ENCODE data around the gene RCOR1. TPM values are rescaled to one million over a fixed set of nuclear protein-coding genes. Genes with fewer than 3 reads are reported as not detected.
"Not testable (repeated sequence)": the region's sequence is repeated elsewhere in the genome, so short reads cannot be mapped to it uniquely, and the experiment has no call there.

RCOR1 gene
- total RNA-seq, 3 donors from 2014 or later (not counting 1 experiment from before 2014, with no cell fraction given): 20.3 to 36.5 (median 21.8) TPM

- Mint-ChIP-seq H3K4me3 (no peak overlapping the region), H3K4me1 (peaks cover 6 to 7% of the 10 kb centered on the region in 2 donors), H3K9me3 (no peaks in the 10 kb centered on the region), H3K27ac (no peak overlapping the region), H3K27me3 (ENCODE audit: low read depth in 2 of 2) (no peaks in the 10 kb centered on the region), H3K36me3 (no peaks in the 10 kb centered on the region)
- no peak for TF ChIP-seq CTCF (IDR thresholded peaks at IDR 0.05)
- no peak for ATAC-seq
- H3K4me3 ChIP-seq (ENCODE audit: low read length): no peak overlapping the region
- WGBS (ENCODE audit: insufficient coverage): 89% methylated on average over 4 of the region's 10 CpGs
- no peak overlapping the region for H3K27ac ChIP-seq (ENCODE audit: low read length)
- no peaks in the 10 kb centered on the region for H3K36me3 ChIP-seq (ENCODE audit: control insufficient read depth, insufficient read depth, low read length)
- no peaks in the 10 kb centered on the region for H3K9me3 ChIP-seq (ENCODE audit: control insufficient read depth, insufficient read depth, low read length)
- H3K27me3 ChIP-seq (ENCODE audit: control insufficient read depth, insufficient read depth, low read length): no peaks in the 10 kb centered on the region
- intact Hi-C loops (cut with micrococcal nuclease): no loop called here
- DNase-seq: no peak
- H3K4me1 ChIP-seq (ENCODE audit: control insufficient read depth, insufficient read depth, low read length): peaks cover 13% of the 10 kb centered on the region
Measured at GRCh38 chr14:102571478-102572042, 20.9 kb upstream of the RCOR1 start.

GRCh38 chr14:102573161-102573560 lies 19.3 kb upstream of the RCOR1 start:
- H3K36me3 Mint-ChIP-seq; H3K9me3 ChIP-seq (ENCODE audit: control insufficient read depth, insufficient read depth, low read length); intact Hi-C loops (cut with micrococcal nuclease); DNase-seq; H3K27me3 Mint-ChIP-seq (ENCODE audit: low read depth in 2 of 2); H3K27ac Mint-ChIP-seq; H3K4me3 Mint-ChIP-seq; H3K27me3 ChIP-seq (ENCODE audit: control insufficient read depth, insufficient read depth, low read length); H3K4me1 Mint-ChIP-seq; H3K4me1 ChIP-seq (ENCODE audit: control insufficient read depth, insufficient read depth, low read length); H3K27ac ChIP-seq (ENCODE audit: low read length); H3K9me3 Mint-ChIP-seq; H3K36me3 ChIP-seq (ENCODE audit: control insufficient read depth, insufficient read depth, low read length); H3K4me3 ChIP-seq (ENCODE audit: low read length); ATAC-seq: not testable (repeated sequence)
- 69% methylated on average over 8 of the region's 8 CpGs for WGBS (ENCODE audit: insufficient coverage)

GRCh38 chr14:102573591-102574046 lies 18.8 kb upstream of the RCOR1 start:
- Mint-ChIP-seq H3K27ac (no peak overlapping the region), H3K9me3 (no peaks in the 10 kb centered on the region), H3K27me3 (ENCODE audit: low read depth in 2 of 2) (no peaks in the 10 kb centered on the region), H3K4me3 (no peak overlapping the region), H3K36me3 (no peaks in the 10 kb centered on the region), H3K4me1 (no peaks in the 10 kb centered on the region)
- Histone ChIP-seq H3K27ac (ENCODE audit: low read length) (no peak overlapping the region), H3K36me3 (ENCODE audit: control insufficient read depth, insufficient read depth, low read length) (no peaks in the 10 kb centered on the region), H3K27me3 (ENCODE audit: control insufficient read depth, insufficient read depth, low read length) (no peaks in the 10 kb centered on the region), H3K4me3 (ENCODE audit: low read length) (no peak overlapping the region), H3K4me1 (ENCODE audit: control insufficient read depth, insufficient read depth, low read length) (peaks cover 1% of the 10 kb centered on the region), H3K9me3 (ENCODE audit: control insufficient read depth, insufficient read depth, low read length) (no peaks in the 10 kb centered on the region)
- WGBS (ENCODE audit: insufficient coverage): 21% methylated on average over 7 of the region's 8 CpGs
- ATAC-seq: peak in 1 of 3 donors; percentile 60
- TF ChIP-seq CTCF (IDR thresholded peaks at IDR 0.05): no peak
- DNase-seq: no peak
- intact Hi-C loops (cut with micrococcal nuclease): no loop called here

- Mint-ChIP-seq H3K4me3 (no peak overlapping the region), H3K9me3 (no peaks in the 10 kb centered on the region), H3K27me3 (ENCODE audit: low read depth in 2 of 2) (no peaks in the 10 kb centered on the region), H3K27ac (no peak overlapping the region), H3K36me3 (no peaks in the 10 kb centered on the region), H3K4me1 (no peaks in the 10 kb centered on the region)
- Histone ChIP-seq H3K36me3 (ENCODE audit: control insufficient read depth, insufficient read depth, low read length) (no peaks in the 10 kb centered on the region), H3K4me1 (ENCODE audit: control insufficient read depth, insufficient read depth, low read length) (no peaks in the 10 kb centered on the region), H3K27ac (ENCODE audit: low read length) (no peak overlapping the region), H3K4me3 (ENCODE audit: low read length) (no peak overlapping the region), H3K27me3 (ENCODE audit: control insufficient read depth, insufficient read depth, low read length) (no peaks in the 10 kb centered on the region), H3K9me3 (ENCODE audit: control insufficient read depth, insufficient read depth, low read length) (no peaks in the 10 kb centered on the region)
- no peak for DNase-seq
- no peak for TF ChIP-seq CTCF (IDR thresholded peaks at IDR 0.05)
- 85% methylated on average over 17 of the region's 20 CpGs for WGBS (ENCODE audit: insufficient coverage)
- intact Hi-C loops (cut with micrococcal nuclease): no loop called here
- ATAC-seq: no peak
Measured at GRCh38 chr14:102574281-102575159, 17.9 kb upstream of the RCOR1 start.

Data from natural killer cell (primary cell).